HepG2 (cell line): Measurements from ENCODE around the gene LRTM2. TPM values are rescaled to one million over a fixed set of nuclear protein-coding genes. Genes with fewer than 3 reads are reported as not detected.

Experiments
- ARNTL ChIP-seq: sonication (generic); formaldehyde crosslinking; IDR thresholded peaks from 2 replicates; pipeline ENCODE4 v1.4.0; 2020; ENCODE audit warnings: mild to moderate bottlenecking, missing genetic modification reagents
- BRF2 ChIP-seq: sonication (generic); formaldehyde crosslinking; IDR thresholded peaks from 2 replicates; pipeline ENCODE4 v1.8.1; 2022; ENCODE audit warnings: mild to moderate bottlenecking, missing genetic modification reagents
- CERS6 ChIP-seq: sonication (generic); formaldehyde crosslinking; IDR thresholded peaks from 2 replicates; pipeline ENCODE4 v1.5.0; 2020; ENCODE audit warnings: missing genetic modification reagents
- EZH2 ChIP-seq: conservative IDR thresholded peaks from 2 replicates; pipeline ENCODE4 v1.6.1; 2012; ENCODE audit warnings: mild to moderate bottlenecking, low read depth, low read length, moderate library complexity
- HNF4A ChIP-seq: sonication (generic); formaldehyde crosslinking; IDR thresholded peaks from 2 replicates; pipeline ENCODE4 v1.4.0; 2020; ENCODE audit warnings: missing genetic modification reagents
- IKZF4 ChIP-seq: sonication (generic); formaldehyde crosslinking; IDR thresholded peaks from 2 replicates; pipeline ENCODE4 v1.5.1; 2020; ENCODE audit warnings: borderline replicate concordance, mild to moderate bottlenecking, low read depth, missing genetic modification reagents; ENCODE audit errors: not compliant biosample characterization
- MED8 ChIP-seq: sonication (generic); formaldehyde crosslinking; IDR thresholded peaks from 2 replicates; pipeline ENCODE4 v1.8.1; 2023; ENCODE audit warnings: mild to moderate bottlenecking, missing genetic modification reagents; ENCODE audit not compliant: insufficient replicate concordance
- MTA3 ChIP-seq: sonication (generic); formaldehyde crosslinking; IDR thresholded peaks from 2 replicates; pipeline ENCODE4 v1.4.0; 2020; ENCODE audit warnings: missing genetic modification reagents
- MXI1 ChIP-seq: IDR thresholded peaks from 3 replicates; pipeline ENCODE4 v1.6.1; 2012; ENCODE audit warnings: low read depth, low read length, inconsistent platforms, borderline replicate concordance
- NR2C2 ChIP-seq: sonication (generic); formaldehyde crosslinking; IDR thresholded peaks from 2 replicates; pipeline ENCODE4 v1.4.0; 2020; ENCODE audit warnings: missing genetic modification reagents, mild to moderate bottlenecking, moderate library complexity, borderline replicate concordance
- SMAD1 ChIP-seq: sonication (generic); formaldehyde crosslinking; IDR thresholded peaks from 2 replicates; pipeline ENCODE4 v1.4.0; 2020; ENCODE audit warnings: missing genetic modification reagents, low read depth, mild to moderate bottlenecking, borderline replicate concordance
- SRF ChIP-seq: IDR thresholded peaks from 2 replicates; pipeline ENCODE4 v1.6.1; 2011; ENCODE audit warnings: mild to moderate bottlenecking, low read depth, low read length, moderate library complexity
- TEAD2 ChIP-seq: sonication (generic); formaldehyde crosslinking; IDR thresholded peaks from 2 replicates; pipeline ENCODE4 v1.9.0; 2021; ENCODE audit warnings: missing genetic modification reagents
- TEAD3 ChIP-seq: optimal IDR thresholded peaks from 2 replicates; pipeline ENCODE3; 2016; ENCODE audit warnings: borderline replicate concordance
- THRA ChIP-seq: sonication (generic); formaldehyde crosslinking; IDR thresholded peaks from 2 replicates; pipeline ENCODE4 v1.4.0; 2020; ENCODE audit warnings: missing genetic modification reagents, borderline replicate concordance
- ZFP36L2 ChIP-seq: sonication (generic); formaldehyde crosslinking; IDR thresholded peaks from 2 replicates; pipeline ENCODE4 v1.4.0; 2020; ENCODE audit warnings: missing genetic modification reagents
- ZNF674 ChIP-seq: sonication (generic); formaldehyde crosslinking; IDR thresholded peaks from 2 replicates; pipeline ENCODE4 v1.5.0; 2020; ENCODE audit warnings: low read depth, mild to moderate bottlenecking, missing genetic modification reagents
- ZNF703 ChIP-seq: sonication (generic); formaldehyde crosslinking; IDR thresholded peaks from 2 replicates; pipeline ENCODE4 v1.5.1; 2020; ENCODE audit warnings: missing genetic modification reagents, mild to moderate bottlenecking, moderate library complexity, borderline replicate concordance
- ZNF75D ChIP-seq: sonication (generic); formaldehyde crosslinking; IDR thresholded peaks from 2 replicates; pipeline ENCODE4 v1.8.1; 2023; ENCODE audit warnings: missing genetic modification reagents, mild to moderate bottlenecking, borderline replicate concordance
- polyA plus RNA-seq, 8 experiments: library from polyadenylated mRNA; depleted of rRNA in 3 of 8; stranded (reverse) in 7 of 8; unstranded in 1 of 8; fragments of >200 nt; fragmentation: Illumina TruSeq in 4 of 8; extraction: Trizol in 4 of 8; gene quantifications; 2 replicates each; pipeline versions ENCODE4 v1.2.1 to v1.2.3, GENCODE V29; 2011 to 2016; ENCODE audit warnings: low read depth in 4 of 8, missing spikeins in 1 of 8, mixed read lengths in 1 of 8; ENCODE audit not compliant: insufficient read depth in 1 of 8
- total RNA-seq, 5 experiments: library from RNA; depleted of rRNA; stranded (reverse); fragments of >200 nt; fragmentation: Illumina TruSeq; extraction: Trizol; gene quantifications; 2 replicates each; pipeline ENCODE4 v1.2.3, GENCODE V29; 2016; ENCODE audit warnings: low read depth in 1 of 5
- TF ChIP-seq, protein P1 (sequence below): sonication (generic); formaldehyde crosslinking; IDR thresholded peaks from 2 replicates; pipeline ENCODE4 v1.5.0; 2020; ENCODE audit warnings: missing genetic modification reagents
- TF ChIP-seq, protein P2 (sequence below): IDR thresholded peaks from 2 replicates; pipeline ENCODE4 v1.6.1; 2016; ENCODE audit warnings: missing genetic modification reagents, missing compliant biosample characterization
- TF ChIP-seq, protein P3 (sequence below): sonication (generic); formaldehyde crosslinking; IDR thresholded peaks from 2 replicates; pipeline ENCODE4 v1.8.1; 2023; ENCODE audit warnings: mild to moderate bottlenecking, missing genetic modification reagents

Gene LRTM2
- total and polyA plus RNA-seq, 2 of the 13 experiments (the other 11 are each of a cell fraction or from before 2014, with no cell fraction given): 0.09 TPM; not detected in 1

DNA sequence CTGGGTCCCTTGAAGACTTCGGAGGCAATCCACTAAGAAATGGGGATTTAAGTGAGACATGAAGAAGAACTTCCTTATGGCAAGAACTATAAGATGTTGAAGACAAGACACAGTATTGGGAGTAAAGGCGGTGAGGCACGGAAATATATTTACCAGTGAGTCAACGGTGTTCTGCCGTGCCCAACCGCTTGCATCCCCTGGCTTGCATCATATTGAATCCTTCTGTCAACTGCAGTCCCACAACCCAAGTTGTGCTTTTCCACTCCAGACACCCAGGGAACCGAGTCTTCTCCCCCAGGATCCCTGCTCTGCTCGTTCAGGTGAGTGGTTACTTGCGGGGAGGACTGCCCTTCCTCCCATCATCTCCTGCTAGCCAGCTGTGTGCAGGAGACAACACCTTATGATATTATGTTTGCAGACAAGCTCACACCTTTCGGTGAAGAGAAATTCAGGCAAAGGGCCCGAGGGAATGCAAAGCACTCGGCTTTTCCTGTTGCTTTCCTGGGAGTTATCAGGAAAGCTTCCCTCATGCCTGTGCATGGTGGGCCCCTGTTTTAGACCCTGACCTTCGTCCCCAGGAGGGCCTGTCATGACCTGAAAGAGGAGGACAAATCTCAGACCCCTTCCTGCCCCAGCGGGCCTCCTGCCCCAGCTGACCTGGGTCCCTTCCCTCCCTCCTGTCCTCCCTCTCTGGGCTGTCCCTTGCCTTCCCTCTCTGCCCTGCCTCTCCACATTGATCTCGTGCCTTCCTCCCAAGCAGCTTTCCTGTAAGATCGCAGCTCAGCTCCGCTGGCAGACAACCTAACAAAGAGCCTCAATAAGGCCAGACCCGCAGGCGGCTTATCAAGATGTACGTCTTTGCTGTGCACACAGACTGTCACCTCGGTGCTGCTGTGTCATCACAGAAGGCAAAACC is 4.3 kb upstream of the LRTM2 start (continued):
- TF ChIP-seq BRF2 (CRISPR knock-in tag): no peak
- TF ChIP-seq SMAD1 (CRISPR knock-in tag): no peak
- TF ChIP-seq, protein P1, sequence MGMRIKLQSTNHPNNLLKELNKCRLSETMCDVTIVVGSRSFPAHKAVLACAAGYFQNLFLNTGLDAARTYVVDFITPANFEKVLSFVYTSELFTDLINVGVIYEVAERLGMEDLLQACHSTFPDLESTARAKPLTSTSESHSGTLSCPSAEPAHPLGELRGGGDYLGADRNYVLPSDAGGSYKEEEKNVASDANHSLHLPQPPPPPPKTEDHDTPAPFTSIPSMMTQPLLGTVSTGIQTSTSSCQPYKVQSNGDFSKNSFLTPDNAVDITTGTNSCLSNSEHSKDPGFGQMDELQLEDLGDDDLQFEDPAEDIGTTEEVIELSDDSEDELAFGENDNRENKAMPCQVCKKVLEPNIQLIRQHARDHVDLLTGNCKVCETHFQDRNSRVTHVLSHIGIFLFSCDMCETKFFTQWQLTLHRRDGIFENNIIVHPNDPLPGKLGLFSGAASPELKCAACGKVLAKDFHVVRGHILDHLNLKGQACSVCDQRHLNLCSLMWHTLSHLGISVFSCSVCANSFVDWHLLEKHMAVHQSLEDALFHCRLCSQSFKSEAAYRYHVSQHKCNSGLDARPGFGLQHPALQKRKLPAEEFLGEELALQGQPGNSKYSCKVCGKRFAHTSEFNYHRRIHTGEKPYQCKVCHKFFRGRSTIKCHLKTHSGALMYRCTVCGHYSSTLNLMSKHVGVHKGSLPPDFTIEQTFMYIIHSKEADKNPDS (CRISPR knock-in tag): no peak
- TF ChIP-seq, protein P2, sequence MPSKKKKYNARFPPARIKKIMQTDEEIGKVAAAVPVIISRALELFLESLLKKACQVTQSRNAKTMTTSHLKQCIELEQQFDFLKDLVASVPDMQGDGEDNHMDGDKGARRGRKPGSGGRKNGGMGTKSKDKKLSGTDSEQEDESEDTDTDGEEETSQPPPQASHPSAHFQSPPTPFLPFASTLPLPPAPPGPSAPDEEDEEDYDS (CRISPR knock-in tag): no peak
- TF ChIP-seq TEAD3 (CRISPR knock-in tag): peak; percentile 11
- peak; percentile 76 for TF ChIP-seq HNF4A
- peak; percentile 75; the same call in 1 of the 2 replicates for TF ChIP-seq THRA (CRISPR knock-in tag)
- TF ChIP-seq MED8 (CRISPR knock-in tag): no peak
- TF ChIP-seq EZH2: no peak
- no peak for TF ChIP-seq IKZF4
- TF ChIP-seq, protein P3, sequence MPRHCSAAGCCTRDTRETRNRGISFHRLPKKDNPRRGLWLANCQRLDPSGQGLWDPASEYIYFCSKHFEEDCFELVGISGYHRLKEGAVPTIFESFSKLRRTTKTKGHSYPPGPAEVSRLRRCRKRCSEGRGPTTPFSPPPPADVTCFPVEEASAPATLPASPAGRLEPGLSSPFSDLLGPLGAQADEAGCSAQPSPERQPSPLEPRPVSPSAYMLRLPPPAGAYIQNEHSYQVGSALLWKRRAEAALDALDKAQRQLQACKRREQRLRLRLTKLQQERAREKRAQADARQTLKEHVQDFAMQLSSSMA (CRISPR knock-in tag): no peak
- TF ChIP-seq ARNTL: no peak
- TF ChIP-seq MXI1: no peak
- no peak for TF ChIP-seq ZFP36L2 (CRISPR knock-in tag)
- TF ChIP-seq CERS6: no peak
- TF ChIP-seq MTA3 (CRISPR knock-in tag): no peak
- TF ChIP-seq SRF: no peak
- TF ChIP-seq TEAD2 (CRISPR knock-in tag): no peak
- TF ChIP-seq ZNF674: no peak
- peak; percentile 54; the same call in 1 of the 2 replicates for TF ChIP-seq NR2C2 (CRISPR knock-in tag)
- TF ChIP-seq ZNF703 (CRISPR knock-in tag): no peak
- no peak for TF ChIP-seq ZNF75D
